ENCODE data around the gene CACFD1.

DNA sequence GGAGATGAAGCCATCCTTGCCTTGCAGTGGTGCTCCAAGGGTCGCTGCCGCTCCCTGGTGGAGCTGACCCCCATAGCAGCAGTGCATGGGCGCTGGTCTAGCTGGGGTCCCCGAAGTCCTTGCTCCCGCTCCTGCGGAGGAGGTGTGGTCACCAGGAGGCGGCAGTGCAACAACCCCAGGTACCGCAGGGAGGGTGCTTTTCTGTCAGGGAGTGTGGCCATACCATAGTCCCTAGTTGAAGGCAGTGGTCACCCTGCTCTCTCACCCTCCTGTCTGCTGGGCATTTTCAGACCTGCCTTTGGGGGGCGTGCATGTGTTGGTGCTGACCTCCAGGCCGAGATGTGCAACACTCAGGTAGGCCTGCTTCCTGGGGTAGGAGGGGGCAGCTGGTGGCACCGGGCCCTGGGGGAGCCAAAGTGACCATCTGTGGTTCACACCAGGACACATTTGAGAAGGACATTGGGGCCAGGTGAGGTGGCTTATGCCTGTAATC is 26.4 kb upstream of the CACFD1 start:
- TF ChIP-seq, protein P1, sequence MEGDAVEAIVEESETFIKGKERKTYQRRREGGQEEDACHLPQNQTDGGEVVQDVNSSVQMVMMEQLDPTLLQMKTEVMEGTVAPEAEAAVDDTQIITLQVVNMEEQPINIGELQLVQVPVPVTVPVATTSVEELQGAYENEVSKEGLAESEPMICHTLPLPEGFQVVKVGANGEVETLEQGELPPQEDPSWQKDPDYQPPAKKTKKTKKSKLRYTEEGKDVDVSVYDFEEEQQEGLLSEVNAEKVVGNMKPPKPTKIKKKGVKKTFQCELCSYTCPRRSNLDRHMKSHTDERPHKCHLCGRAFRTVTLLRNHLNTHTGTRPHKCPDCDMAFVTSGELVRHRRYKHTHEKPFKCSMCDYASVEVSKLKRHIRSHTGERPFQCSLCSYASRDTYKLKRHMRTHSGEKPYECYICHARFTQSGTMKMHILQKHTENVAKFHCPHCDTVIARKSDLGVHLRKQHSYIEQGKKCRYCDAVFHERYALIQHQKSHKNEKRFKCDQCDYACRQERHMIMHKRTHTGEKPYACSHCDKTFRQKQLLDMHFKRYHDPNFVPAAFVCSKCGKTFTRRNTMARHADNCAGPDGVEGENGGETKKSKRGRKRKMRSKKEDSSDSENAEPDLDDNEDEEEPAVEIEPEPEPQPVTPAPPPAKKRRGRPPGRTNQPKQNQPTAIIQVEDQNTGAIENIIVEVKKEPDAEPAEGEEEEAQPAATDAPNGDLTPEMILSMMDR (IDR thresholded peaks at IDR 0.05) = no peak
- TF ChIP-seq POLR2AphosphoS5 (IDR thresholded peaks at IDR 0.05; ENCODE audit: insufficient read depth in 1 of 2, low read depth in 1 of 2) = no peak

Measured in vagina (tissue), 2 donors.